ENCODE results near the gene TRABD2A. TPM values are rescaled to one million over a fixed set of nuclear protein-coding genes. Genes with fewer than 3 reads are reported as not detected.

Gene TRABD2A
- polyA plus RNA-seq, 1 donor (not counting 4 experiments of a cell fraction or from before 2014, with no cell fraction given): 0.54 TPM

DNA sequence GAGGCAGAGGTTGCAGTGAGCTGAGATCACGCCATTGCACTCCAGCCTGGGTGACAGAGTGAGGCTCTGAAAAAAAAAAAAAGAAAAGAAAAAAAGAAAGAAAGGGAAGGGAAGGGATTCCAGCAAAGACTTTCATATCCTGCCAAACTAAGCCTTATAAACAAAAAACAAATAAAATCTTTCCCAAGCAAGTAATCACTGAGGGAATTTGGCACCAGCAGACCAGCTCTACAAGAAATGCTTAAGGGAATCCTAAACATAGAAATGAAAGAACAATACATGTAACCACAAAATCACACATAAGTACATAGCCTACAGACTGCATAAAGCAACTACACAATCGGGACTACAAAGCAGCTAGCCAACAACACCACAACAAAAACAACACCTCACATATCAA, 79.1 kb downstream of the TRABD2A start:
- no peaks in the 10 kb centered on the region for H3K9me3 ChIP-seq (ENCODE audit: control insufficient read depth, low read depth, low read length)
- FAIRE-seq: no peak

DNA sequence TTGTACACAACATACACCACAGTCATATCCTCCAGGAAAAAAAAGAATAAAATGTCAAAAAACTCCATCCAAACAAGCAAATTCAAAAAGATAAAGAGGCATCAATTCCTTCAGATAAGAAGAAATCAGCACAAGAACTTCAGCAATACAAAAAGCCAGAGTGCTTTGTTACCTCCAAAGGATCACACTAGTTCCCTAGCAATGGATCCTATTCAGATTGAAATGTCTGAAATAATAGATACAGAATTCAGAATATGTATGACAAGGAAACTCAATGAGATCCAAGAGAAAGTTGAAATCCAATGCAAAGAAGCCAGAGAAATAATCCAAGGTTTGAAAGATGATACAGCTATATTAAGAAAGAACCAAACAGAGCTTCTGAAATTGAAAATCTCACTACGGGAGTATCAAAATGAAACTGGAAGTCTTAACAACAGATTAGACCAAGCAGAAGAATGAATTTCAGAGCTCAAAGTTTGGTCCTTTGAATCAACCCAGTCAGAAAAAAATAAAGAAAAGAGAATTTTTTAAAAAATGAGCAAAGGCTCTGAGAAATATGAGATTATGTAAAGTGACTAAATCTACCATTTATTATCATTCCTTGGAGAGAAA, 80.6 kb downstream of the TRABD2A start:
- DNase-seq (ENCODE audit: low read depth, low spot score): no peak
- Histone ChIP-seq H4K20me1 (ENCODE audit: control insufficient read depth, extremely low read depth, insufficient read depth, low read length) (no peaks in the 10 kb centered on the region), H3K9me1 (ENCODE audit: control insufficient read depth, extremely low read depth, insufficient read depth, low read length) (no peaks in the 10 kb centered on the region), H3K9me3 (ENCODE audit: control insufficient read depth, low read depth, low read length) (no peaks in the 10 kb centered on the region), H2AFZ (ENCODE audit: control insufficient read depth, low read length) (no peak overlapping the region), H3K79me2 (ENCODE audit: control insufficient read depth, insufficient read depth, low read length) (no peaks in the 10 kb centered on the region), H3K4me1 (ENCODE audit: control insufficient read depth, extremely low read depth, insufficient read depth, low read length) (no peaks in the 10 kb centered on the region), H3K27ac (ENCODE audit: control insufficient read depth, insufficient read depth, low read length) (no peak overlapping the region), H3K9ac (ENCODE audit: control insufficient read depth, extremely low read depth, insufficient read depth, low read length) (no peak overlapping the region), H3K4me3 (ENCODE audit: control insufficient read depth in 2 of 3, extremely low read depth in 1 of 3, insufficient read depth in 2 of 3, low read depth in 1 of 3, low read length in 3 of 3) (no peak overlapping the region), H3K36me3 (ENCODE audit: control insufficient read depth in 2 of 2, extremely low read depth in 1 of 2, insufficient read depth in 2 of 2, low read length in 2 of 2) (no peaks in the 10 kb centered on the region), H3K4me2 (ENCODE audit: control insufficient read depth, extremely low read depth, insufficient read depth, low read depth, low read length) (no peak overlapping the region), H3K27me3 (ENCODE audit: control insufficient read depth, extremely low read depth, insufficient read depth, low read length) (no peaks in the 10 kb centered on the region)
- TF ChIP-seq EZH2 (IDR thresholded peaks at IDR 0.05; ENCODE audit: low read length): no peak
- TF ChIP-seq, protein P1, sequence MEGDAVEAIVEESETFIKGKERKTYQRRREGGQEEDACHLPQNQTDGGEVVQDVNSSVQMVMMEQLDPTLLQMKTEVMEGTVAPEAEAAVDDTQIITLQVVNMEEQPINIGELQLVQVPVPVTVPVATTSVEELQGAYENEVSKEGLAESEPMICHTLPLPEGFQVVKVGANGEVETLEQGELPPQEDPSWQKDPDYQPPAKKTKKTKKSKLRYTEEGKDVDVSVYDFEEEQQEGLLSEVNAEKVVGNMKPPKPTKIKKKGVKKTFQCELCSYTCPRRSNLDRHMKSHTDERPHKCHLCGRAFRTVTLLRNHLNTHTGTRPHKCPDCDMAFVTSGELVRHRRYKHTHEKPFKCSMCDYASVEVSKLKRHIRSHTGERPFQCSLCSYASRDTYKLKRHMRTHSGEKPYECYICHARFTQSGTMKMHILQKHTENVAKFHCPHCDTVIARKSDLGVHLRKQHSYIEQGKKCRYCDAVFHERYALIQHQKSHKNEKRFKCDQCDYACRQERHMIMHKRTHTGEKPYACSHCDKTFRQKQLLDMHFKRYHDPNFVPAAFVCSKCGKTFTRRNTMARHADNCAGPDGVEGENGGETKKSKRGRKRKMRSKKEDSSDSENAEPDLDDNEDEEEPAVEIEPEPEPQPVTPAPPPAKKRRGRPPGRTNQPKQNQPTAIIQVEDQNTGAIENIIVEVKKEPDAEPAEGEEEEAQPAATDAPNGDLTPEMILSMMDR (optimal IDR thresholded peaks at IDR 0.05 in 1 of 3, IDR thresholded peaks at IDR 0.05 in 1 of 3, conservative IDR thresholded peaks at IDR 0.05 in 1 of 3; ENCODE audit: extremely low read depth in 1 of 3, insufficient read depth in 2 of 3, low read length in 3 of 3): no peak
- dilution Hi-C loops (cut with MboI; ENCODE audit: extremely low pct_ligation_motif_present, low sequenced_read_pairs): no loop called here
- no peak for FAIRE-seq

More for the DNA sequence above, 79.1 kb downstream of the TRABD2A start:
- H3K9ac ChIP-seq (ENCODE audit: control insufficient read depth, extremely low read depth, insufficient read depth, low read length): no peak overlapping the region
- H3K79me2 ChIP-seq (ENCODE audit: control insufficient read depth, insufficient read depth, low read length): no peaks in the 10 kb centered on the region
- no peak for TF ChIP-seq EZH2 (IDR thresholded peaks at IDR 0.05; ENCODE audit: low read length)
- TF ChIP-seq, protein P1 (optimal IDR thresholded peaks at IDR 0.05 in 1 of 3, IDR thresholded peaks at IDR 0.05 in 1 of 3, conservative IDR thresholded peaks at IDR 0.05 in 1 of 3; ENCODE audit: extremely low read depth in 1 of 3, insufficient read depth in 2 of 3, low read length in 3 of 3): no peak
- H3K4me2 ChIP-seq (ENCODE audit: control insufficient read depth, extremely low read depth, insufficient read depth, low read depth, low read length): no peak overlapping the region
- no peak overlapping the region for H3K27ac ChIP-seq (ENCODE audit: control insufficient read depth, insufficient read depth, low read length)
- H3K36me3 ChIP-seq (ENCODE audit: control insufficient read depth in 2 of 2, extremely low read depth in 1 of 2, insufficient read depth in 2 of 2, low read length in 2 of 2): no peaks in the 10 kb centered on the region
- H3K4me3 ChIP-seq (ENCODE audit: control insufficient read depth in 2 of 3, extremely low read depth in 1 of 3, insufficient read depth in 2 of 3, low read depth in 1 of 3, low read length in 3 of 3): no peak overlapping the region
- no peaks in the 10 kb centered on the region for H3K27me3 ChIP-seq (ENCODE audit: control insufficient read depth, extremely low read depth, insufficient read depth, low read length)
- H3K4me1 ChIP-seq (ENCODE audit: control insufficient read depth, extremely low read depth, insufficient read depth, low read length): no peaks in the 10 kb centered on the region
- dilution Hi-C loops (cut with MboI; ENCODE audit: extremely low pct_ligation_motif_present, low sequenced_read_pairs): no loop called here
- H4K20me1 ChIP-seq (ENCODE audit: control insufficient read depth, extremely low read depth, insufficient read depth, low read length): no peaks in the 10 kb centered on the region
- H3K9me1 ChIP-seq (ENCODE audit: control insufficient read depth, extremely low read depth, insufficient read depth, low read length): no peaks in the 10 kb centered on the region
- no peak overlapping the region for H2AFZ ChIP-seq (ENCODE audit: control insufficient read depth, low read length)
- DNase-seq (ENCODE audit: low read depth, low spot score): no peak

All from keratinocyte (primary cell).